GF-D8 (cell line): Measurements from ENCODE around the gene RCOR1.
"Not testable (repeated sequence)": the region's sequence is repeated elsewhere in the genome, so short reads cannot be mapped to it uniquely, and the experiment has no call there.

Experiments used
- DNase-seq: peaks from one replicate; lab custom pipeline; 2025; lab: John Stamatoyannopoulos, UW

RCOR1 gene

GRCh38 chr14:102571043-102571442 is 21.4 kb upstream of the RCOR1 start:
- no peak for DNase-seq

- DNase-seq = no peak
These were observed 20.9 kb upstream of the RCOR1 start for GRCh38 chr14:102571478-102572042.

- not testable (repeated sequence) for DNase-seq
These were observed 19.3 kb upstream of the RCOR1 start for GRCh38 chr14:102573161-102573560.

GRCh38 chr14:102573591-102574046 is 18.8 kb upstream of the RCOR1 start:
- DNase-seq = no peak

GRCh38 chr14:102574281-102575159 is 17.9 kb upstream of the RCOR1 start:
- DNase-seq = no peak

GRCh38 chr14:102575160-102575845 is 17.1 kb upstream of the RCOR1 start:
- no peak for DNase-seq

GRCh38 chr14:102575846-102576428 is 16.5 kb upstream of the RCOR1 start:
- not testable (repeated sequence) for DNase-seq

GRCh38 chr14:102578821-102579220 is 13.6 kb upstream of the RCOR1 start:
- no peak for DNase-seq

GRCh38 chr14:102579696-102580549 is 12.5 kb upstream of the RCOR1 start:
- no peak for DNase-seq

- no peak for DNase-seq
These were observed 11.8 kb upstream of the RCOR1 start for GRCh38 chr14:102580550-102581110.

- no peak for DNase-seq
These were observed 11.3 kb upstream of the RCOR1 start for GRCh38 chr14:102581193-102581592.

- DNase-seq = no peak
These were observed 8.7 kb upstream of the RCOR1 start for GRCh38 chr14:102583726-102584125.

- DNase-seq = no peak
These were observed 7.3 kb upstream of the RCOR1 start for GRCh38 chr14:102584871-102585869.

GRCh38 chr14:102586420-102587104 is 5.9 kb upstream of the RCOR1 start:
- no peak for DNase-seq

GRCh38 chr14:102588821-102589220 is 3.6 kb upstream of the RCOR1 start:
- DNase-seq = no peak

GRCh38 chr14:102589761-102590290 is 2.6 kb upstream of the RCOR1 start:
- no peak for DNase-seq

GRCh38 chr14:102590667-102591099 is 1.8 kb upstream of the RCOR1 start:
- no peak for DNase-seq

GRCh38 chr14:102591372-102591943 is 991 bp upstream of the RCOR1 start:
- no peak for DNase-seq

- DNase-seq = no peak
These were observed 263 bp downstream of the RCOR1 start for GRCh38 chr14:102592763-102593060.
